Vagina (tissue), 2 donors: ENCODE results near the gene PTPRN2. TPM values are rescaled to one million over a fixed set of nuclear protein-coding genes. Genes with fewer than 3 reads are reported as not detected.

ENCODE experiments used
- DNase-seq, 2 donors: peaks; one replicate each; pipeline ENCODE4 v3.0.0-alpha.2; 2017; ENCODE audit errors: extremely low spot score in 2 of 2
- H3K27ac ChIP-seq: fragments of 200-600 bp; sonication (generic); one replicate; pipeline ENCODE4 v1.5.1; 2019
- H3K27me3 ChIP-seq: fragments of 200-600 bp; sonication (generic); one replicate; pipeline ENCODE4 v1.5.1; 2019
- H3K36me3 ChIP-seq, 2 donors: fragments of 200-600 bp; sonication (generic); one replicate each; pipeline ENCODE4 v1.5.1; 2017 to 2019
- H3K4me1 ChIP-seq: fragments of 200-600 bp; sonication (generic); one replicate; pipeline ENCODE4 v1.5.1; 2019
- H3K4me3 ChIP-seq, 2 donors: fragments of 200-600 bp; sonication (generic); 1 replicate in 1 of 2; 2 replicates in 1 of 2; pipeline ENCODE4 v1.5.1; 2016 to 2019
- H3K9me3 ChIP-seq: fragments of 200-600 bp; sonication (generic); one replicate; pipeline ENCODE4 v1.5.1; 2019
- CTCF ChIP-seq, 3 experiments: fragments of 450-650 bp in 2 of 3; fragments of 200-600 bp in 1 of 3; sonication (generic) in 1 of 3; IDR thresholded peaks; one replicate each; pipeline ENCODE4 v1.5.1; 2017 to 2019; ENCODE audit warnings: antibody characterized with exemption in 3 of 3, mild to moderate bottlenecking in 2 of 3, moderate library complexity in 2 of 3
- POLR2A ChIP-seq, 2 donors: fragments of 450-650 bp; IDR thresholded peaks; one replicate each; pipeline ENCODE4 v1.6.1; 2017; ENCODE audit warnings: antibody characterized with exemption in 2 of 2, mild to moderate bottlenecking in 2 of 2, moderate library complexity in 2 of 2
- POLR2AphosphoS5 ChIP-seq, 2 donors: sonication (generic); formaldehyde crosslinking; IDR thresholded peaks; one replicate each; pipeline ENCODE4 v1.9.0; 2017; ENCODE audit warnings: antibody characterized with exemption in 2 of 2, mild to moderate bottlenecking in 2 of 2, low read depth in 1 of 2; ENCODE audit not compliant: insufficient read depth in 1 of 2
- intact Hi-C: fragments of 100-400 bp; cut with DNase I; formaldehyde crosslinking; loops from one replicate; pipeline ENCODE4 v1.15.1; 2023
- total RNA-seq: library from RNA; depleted of rRNA; stranded (reverse); fragments of >200 nt; gene quantifications from one replicate; pipeline ENCODE4 v1.2.3, GENCODE V29; 2016

PTPRN2 gene
- total RNA-seq, 1 donor from 2014 or later = 7.4 TPM

- intact Hi-C loops = no loop called here
- no peak for TF ChIP-seq CTCF (IDR thresholded peaks at IDR 0.05)
- no peaks in the 10 kb centered on the region for H3K36me3 ChIP-seq
- no peak overlapping the region for H3K27ac ChIP-seq
- H3K27me3 ChIP-seq = no peaks in the 10 kb centered on the region
- DNase-seq = no peak
- no peak overlapping the region for H3K4me3 ChIP-seq
- H3K4me1 ChIP-seq = no peaks in the 10 kb centered on the region
- H3K9me3 ChIP-seq = no peaks in the 10 kb centered on the region
These were observed 793.5 kb downstream of the PTPRN2 start for GRCh38 chr7:157793973-157794745.

- DNase-seq = no peak
- H3K9me3 ChIP-seq = no peaks in the 10 kb centered on the region
- H3K27me3 ChIP-seq = no peaks in the 10 kb centered on the region
- TF ChIP-seq POLR2AphosphoS5 (IDR thresholded peaks at IDR 0.05; ENCODE audit: insufficient read depth in 1 of 2, low read depth in 1 of 2) (no peak), POLR2A (IDR thresholded peaks at IDR 0.05) (no peak), CTCF (IDR thresholded peaks at IDR 0.05) (no peak)
- no peak overlapping the region for H3K27ac ChIP-seq
- no peaks in the 10 kb centered on the region for H3K36me3 ChIP-seq
- intact Hi-C loops = no loop called here
- no peak overlapping the region for H3K4me3 ChIP-seq
- no peaks in the 10 kb centered on the region for H3K4me1 ChIP-seq
These were observed 794.6 kb downstream of the PTPRN2 start for GRCh38 chr7:157793087-157793353.

- H3K4me1 ChIP-seq = no peaks in the 10 kb centered on the region
- no peak overlapping the region for H3K27ac ChIP-seq
- no peaks in the 10 kb centered on the region for H3K27me3 ChIP-seq
- H3K36me3 ChIP-seq = no peaks in the 10 kb centered on the region
- H3K4me3 ChIP-seq = no peak overlapping the region
- intact Hi-C loops = no loop called here
- no peaks in the 10 kb centered on the region for H3K9me3 ChIP-seq
- no peak for TF ChIP-seq POLR2A (IDR thresholded peaks at IDR 0.05)
- TF ChIP-seq POLR2AphosphoS5 (IDR thresholded peaks at IDR 0.05; ENCODE audit: insufficient read depth in 1 of 2, low read depth in 1 of 2) = no peak
- TF ChIP-seq CTCF (IDR thresholded peaks at IDR 0.05) = no peak
- no peak for DNase-seq
These were observed 795.2 kb downstream of the PTPRN2 start for GRCh38 chr7:157792241-157793086.

GRCh38 chr7:157791666-157792065 lies 796.0 kb downstream of the PTPRN2 start:
- DNase-seq = no peak
- no peaks in the 10 kb centered on the region for H3K9me3 ChIP-seq
- no peak overlapping the region for H3K27ac ChIP-seq
- no peaks in the 10 kb centered on the region for H3K36me3 ChIP-seq
- intact Hi-C loops = no loop called here
- H3K4me1 ChIP-seq = no peaks in the 10 kb centered on the region
- no peaks in the 10 kb centered on the region for H3K27me3 ChIP-seq
- TF ChIP-seq CTCF (IDR thresholded peaks at IDR 0.05) (no peak), POLR2AphosphoS5 (IDR thresholded peaks at IDR 0.05; ENCODE audit: insufficient read depth in 1 of 2, low read depth in 1 of 2) (no peak), POLR2A (IDR thresholded peaks at IDR 0.05) (no peak)
- no peak overlapping the region for H3K4me3 ChIP-seq

GRCh38 chr7:157791261-157791660 lies 796.4 kb downstream of the PTPRN2 start:
- Histone ChIP-seq H3K27me3 (no peaks in the 10 kb centered on the region), H3K36me3 (no peaks in the 10 kb centered on the region), H3K4me1 (no peaks in the 10 kb centered on the region), H3K27ac (no peak overlapping the region), H3K4me3 (no peak overlapping the region), H3K9me3 (no peaks in the 10 kb centered on the region)
- DNase-seq = no peak
- TF ChIP-seq POLR2A (IDR thresholded peaks at IDR 0.05) (no peak), POLR2AphosphoS5 (IDR thresholded peaks at IDR 0.05; ENCODE audit: insufficient read depth in 1 of 2, low read depth in 1 of 2) (no peak), CTCF (IDR thresholded peaks at IDR 0.05) (no peak)
- intact Hi-C loops = no loop called here
